Fibroblast of mammary gland (primary cell): ENCODE data around the gene VAMP3.

ENCODE experiments used
- DNase-seq: peaks from one replicate; pipeline ENCODE4 v3.0.0-alpha.2; 2010; ENCODE audit warnings: low read depth
- H3K4me3 ChIP-seq: 2 replicates; pipeline ENCODE4 v1.5.1; 2011; ENCODE audit warnings: low read depth, mild to moderate bottlenecking, low read length, moderate library complexity; ENCODE audit not compliant: control insufficient read depth
- CTCF ChIP-seq: conservative IDR thresholded peaks from 2 replicates; pipeline ENCODE4 v1.5.1; 2011; ENCODE audit warnings: low read depth, low read length, inconsistent platforms; ENCODE audit not compliant: control insufficient read depth, insufficient read depth

The VAMP3 gene

GRCh38 chr1:7821282-7821681 is 50.2 kb downstream of the VAMP3 start:
- H3K4me3 ChIP-seq, result no peak overlapping the region
- DNase-seq, result no peak
- no peak for TF ChIP-seq CTCF

DNA sequence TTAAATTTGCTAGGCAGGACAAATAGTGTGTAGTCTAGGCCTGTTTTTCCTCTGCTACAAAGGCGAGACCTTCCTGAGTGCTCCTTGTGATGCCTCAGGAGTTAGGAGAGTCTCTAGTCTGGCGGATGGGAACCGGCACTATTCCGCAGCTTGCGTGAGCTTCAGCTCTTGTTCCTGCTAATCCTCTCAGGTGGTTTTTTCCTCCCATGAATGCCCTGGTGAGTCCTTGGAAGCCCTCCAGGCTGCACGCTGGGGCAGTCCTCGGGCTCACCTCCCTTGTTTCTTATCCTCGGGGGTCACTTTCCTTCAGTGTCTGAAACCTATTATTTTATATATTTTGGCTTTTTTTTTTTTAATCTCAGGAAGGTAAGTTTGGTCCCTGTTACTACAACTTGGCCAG is 53.6 kb downstream of the VAMP3 start:
- TF ChIP-seq CTCF, result no peak
- H3K4me3 ChIP-seq, result no peak overlapping the region
- DNase-seq, result no peak

DNA sequence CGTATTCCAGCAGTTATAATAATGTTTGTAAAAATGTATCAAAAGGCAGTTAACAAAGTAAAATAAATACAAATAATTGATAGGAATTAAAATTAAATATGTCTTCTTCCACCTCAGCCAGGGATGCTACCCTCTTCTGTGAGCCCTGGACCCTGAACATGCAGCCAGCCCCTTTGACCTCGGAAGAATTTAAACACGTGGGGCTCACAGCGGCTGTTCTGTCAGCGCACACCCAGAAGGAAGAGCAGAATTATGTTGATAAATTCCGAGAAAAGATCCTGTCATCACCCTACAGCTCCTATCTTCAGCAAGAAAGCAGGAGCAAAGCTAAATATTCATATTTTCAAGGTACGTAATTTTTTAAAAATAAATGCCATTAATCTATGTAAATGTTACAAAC is 55.3 kb downstream of the VAMP3 start:
- H3K4me3 ChIP-seq, result no peak overlapping the region
- no peak for DNase-seq
- TF ChIP-seq CTCF, result no peak

DNA sequence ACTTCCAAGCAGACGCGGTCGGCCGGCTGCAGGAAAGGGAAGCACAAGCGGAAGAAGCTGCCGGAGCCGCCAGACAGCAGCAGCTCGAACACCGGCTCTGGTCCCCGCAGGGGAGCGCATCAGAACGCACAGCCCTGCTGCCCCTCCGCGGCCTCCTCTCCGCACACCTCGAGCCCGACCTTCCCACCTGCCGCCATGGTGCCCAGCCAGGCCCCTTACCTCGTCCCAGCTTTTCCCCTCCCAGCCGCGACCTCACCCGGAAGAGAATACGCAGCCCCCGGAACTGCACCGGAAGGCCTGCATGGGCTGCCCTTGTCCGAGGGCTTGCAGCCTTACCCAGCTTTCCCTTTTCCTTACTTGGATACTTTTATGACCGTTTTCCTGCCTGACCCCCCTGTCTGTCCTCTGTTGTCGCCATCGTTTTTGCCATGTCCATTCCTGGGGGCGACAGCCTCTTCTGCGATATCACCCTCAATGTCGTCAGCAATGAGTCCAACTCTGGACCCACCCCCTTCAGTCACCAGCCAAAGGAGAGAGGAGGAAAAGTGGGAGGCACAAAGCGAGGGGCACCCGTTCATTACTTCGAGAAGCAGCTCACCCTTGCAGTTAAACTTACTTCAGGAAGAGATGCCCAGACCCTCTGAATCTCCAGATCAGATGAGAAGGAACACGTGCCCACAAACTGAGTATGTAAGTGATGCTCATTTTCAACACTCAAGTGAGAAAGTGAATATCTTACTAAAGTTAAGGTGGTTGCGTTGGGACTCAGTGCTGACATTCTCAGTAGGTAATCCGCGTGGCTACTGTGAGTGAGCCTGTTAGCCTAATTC is 56.2 kb downstream of the VAMP3 start:
- no peak for TF ChIP-seq CTCF
- peak; percentile 8 for DNase-seq
- H3K4me3 ChIP-seq, result peak overlapping the region; percentile 30
